Liver (tissue), 9 donors: ENCODE data around the gene CXCL17. TPM values are rescaled to one million over a fixed set of nuclear protein-coding genes. Genes with fewer than 3 reads are reported as not detected.

Source experiments
- DNase-seq: peaks from one replicate; pipeline ENCODE4 v3.0.0-alpha.2; 2017; ENCODE audit warnings: low spot score
- H3K27ac ChIP-seq, 2 donors: one replicate each; pipeline ENCODE4 v1.7.0; 2013; ENCODE audit warnings: inconsistent platforms in 2 of 2, low read length in 2 of 2, control low read depth in 1 of 2, low read depth in 1 of 2, mild to moderate bottlenecking in 1 of 2
- H3K27me3 ChIP-seq, 4 donors: one replicate each; pipeline versions ENCODE4 v1.6.1 to v1.7.0; 2013; ENCODE audit warnings: low read length in 3 of 4, inconsistent platforms in 1 of 4, mild to moderate bottlenecking in 1 of 4, moderate library complexity in 1 of 4; ENCODE audit not compliant: control insufficient read depth in 4 of 4, insufficient read depth in 4 of 4
- H3K36me3 ChIP-seq, 4 donors: one replicate each; pipeline versions ENCODE4 v1.6.1 to v1.7.0; 2013; ENCODE audit warnings: low read length in 3 of 4, mild to moderate bottlenecking in 3 of 4, low read depth in 1 of 4, moderate library complexity in 1 of 4; ENCODE audit not compliant: control insufficient read depth in 4 of 4, insufficient read depth in 3 of 4
- H3K4me1 ChIP-seq, 4 donors: one replicate each; pipeline versions ENCODE4 v1.6.1 to v1.7.0; 2013; ENCODE audit warnings: low read length in 3 of 4, mild to moderate bottlenecking in 3 of 4, moderate library complexity in 1 of 4; ENCODE audit not compliant: control insufficient read depth in 4 of 4, insufficient read depth in 4 of 4
- H3K4me3 ChIP-seq, 3 donors: one replicate each; pipeline versions ENCODE4 v1.6.1 to v1.7.0; 2013; ENCODE audit warnings: low read length in 3 of 3, control low read depth in 1 of 3, low read depth in 1 of 3, mild to moderate bottlenecking in 1 of 3
- H3K9ac ChIP-seq, 2 donors: one replicate each; pipeline ENCODE4 v1.7.0; 2013; ENCODE audit warnings: low read length in 2 of 2, mild to moderate bottlenecking in 2 of 2, moderate library complexity in 2 of 2, control low read depth in 1 of 2, low read depth in 1 of 2
- H3K9me3 ChIP-seq, 4 donors: one replicate each; pipeline versions ENCODE4 v1.6.1 to v1.7.0; 2013; ENCODE audit warnings: low read length in 3 of 4; ENCODE audit not compliant: control insufficient read depth in 4 of 4
- EGR1 ChIP-seq, 2 donors: IDR thresholded peaks; 2 replicates each; pipeline ENCODE4 v1.6.1; 2016 to 2018; ENCODE audit warnings: antibody characterized with exemption in 2 of 2, low read depth in 2 of 2
- FOXA1 ChIP-seq: IDR thresholded peaks from 2 replicates; pipeline ENCODE4 v1.6.1; 2016; ENCODE audit warnings: antibody characterized with exemption
- FOXA2 ChIP-seq: IDR thresholded peaks from 2 replicates; pipeline ENCODE4 v1.6.1; 2016; ENCODE audit warnings: antibody characterized with exemption
- GABPA ChIP-seq, 2 donors: IDR thresholded peaks in 1 of 2; conservative IDR thresholded peaks in 1 of 2; 2 replicates each; pipeline ENCODE4 v1.6.1; 2016; ENCODE audit warnings: antibody characterized with exemption in 2 of 2, mild to moderate bottlenecking in 1 of 2, moderate library complexity in 1 of 2
- HNF4A ChIP-seq, 2 donors: conservative IDR thresholded peaks; 2 replicates each; pipeline ENCODE4 v1.6.1; 2016; ENCODE audit warnings: antibody characterized with exemption in 2 of 2, mild to moderate bottlenecking in 2 of 2
- HNF4G ChIP-seq: IDR thresholded peaks from 2 replicates; pipeline ENCODE4 v1.6.1; 2016; ENCODE audit warnings: antibody characterized with exemption
- JUND ChIP-seq, 2 donors: IDR thresholded peaks; 2 replicates each; pipeline ENCODE4 v1.6.1; 2016; ENCODE audit warnings: antibody characterized with exemption in 2 of 2
- NR2F2 ChIP-seq: IDR thresholded peaks from 2 replicates; pipeline ENCODE4 v1.6.1; 2016; ENCODE audit warnings: antibody characterized with exemption
- RAD21 ChIP-seq, 2 donors: IDR thresholded peaks; 2 replicates each; pipeline ENCODE4 v1.6.1; 2016; ENCODE audit warnings: antibody characterized with exemption in 2 of 2, mild to moderate bottlenecking in 2 of 2
- RXRA ChIP-seq, 2 donors: IDR thresholded peaks; 2 replicates each; pipeline ENCODE4 v1.6.1; 2017 to 2018; ENCODE audit warnings: antibody characterized with exemption in 2 of 2, mild to moderate bottlenecking in 1 of 2
- SP1 ChIP-seq: IDR thresholded peaks from 2 replicates; pipeline ENCODE4 v1.6.1; 2018; ENCODE audit warnings: antibody characterized with exemption, mild to moderate bottlenecking
- TAF1 ChIP-seq: conservative IDR thresholded peaks from 2 replicates; pipeline ENCODE4 v1.6.1; 2016; ENCODE audit warnings: antibody characterized with exemption, mild to moderate bottlenecking
- YY1 ChIP-seq: IDR thresholded peaks from 2 replicates; pipeline ENCODE4 v1.6.1; 2016; ENCODE audit warnings: antibody characterized with exemption, mild to moderate bottlenecking
- WGBS: extraction: QIAGEN DNeasy Blood & Tissue Kit; methylation state at CpG from one replicate; pipeline ENCODE4 v1.1.7; 2013; 5-methylcytosine and 5-hydroxymethylcytosine counted together
- polyA plus RNA-seq, 2 donors: library from polyadenylated mRNA; stranded (reverse) in 1 of 2; unstranded in 1 of 2; fragments of 200-250 nt in 1 of 2; fragments of >200 nt in 1 of 2; fragmentation: Nextera tagmentation in 1 of 2; extraction: Ambion mirVana in 1 of 2; gene quantifications; one replicate each; pipeline versions ENCODE4 v1.2.1 to v1.2.3, GENCODE V29; 2013 to 2015
- total RNA-seq, 2 donors: library from RNA; depleted of rRNA; stranded (reverse); fragments of >200 nt; gene quantifications; one replicate each; pipeline ENCODE4 v1.2.3, GENCODE V29; 2014
- TF ChIP-seq, protein P1 (sequence below): IDR thresholded peaks from 2 replicates; pipeline ENCODE4 v1.6.1; 2016; ENCODE audit warnings: antibody characterized with exemption
- TF ChIP-seq, protein P2 (sequence below): IDR thresholded peaks from 2 replicates; pipeline ENCODE4 v1.6.1; 2016; ENCODE audit warnings: antibody characterized with exemption, mild to moderate bottlenecking
- TF ChIP-seq, protein P3 (sequence below): fragments of 150-350 bp; IDR thresholded peaks from 2 replicates; pipeline ENCODE4 v1.5.1; 2017; ENCODE audit warnings: improper control_type of control experiment, low read depth, low read length; ENCODE audit not compliant: missing input control
- TF ChIP-seq, protein P4 (sequence below): IDR thresholded peaks from 2 replicates; pipeline ENCODE4 v1.6.1; 2016; ENCODE audit warnings: antibody characterized with exemption
- TF ChIP-seq, protein P5 (sequence below): IDR thresholded peaks from 2 replicates; pipeline ENCODE4 v1.6.1; 2016; ENCODE audit warnings: antibody characterized with exemption
- donor health status: healthy.
- donor health status: healthy.
- donor health status: healthy.
- donor health status: healthy.
- donor health status: healthy.

Gene CXCL17
- total and polyA plus RNA-seq, 4 donors = 0.10 to 0.93 TPM; not detected in 2

DNA sequence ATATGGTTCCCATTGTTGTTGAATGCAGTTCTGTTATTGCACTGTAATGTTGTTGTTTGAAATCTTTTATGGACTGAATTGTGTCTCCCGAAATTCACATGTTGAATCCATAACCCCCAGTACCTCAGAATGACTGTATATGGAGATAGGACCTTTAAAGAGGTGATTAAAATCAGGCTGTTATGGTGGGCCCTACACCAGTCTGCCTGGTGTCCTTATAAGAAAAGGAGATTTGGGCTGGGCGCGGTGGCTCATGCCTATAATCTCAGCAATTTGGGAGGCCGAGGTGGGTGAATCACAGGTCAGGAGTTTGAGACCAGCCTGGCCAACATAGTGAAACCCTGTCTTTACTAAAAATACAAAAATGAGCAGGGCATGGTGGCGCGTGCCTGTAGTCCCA, 7.4 kb downstream of the CXCL17 start (continued):
- no peak for TF ChIP-seq RAD21 (IDR thresholded peaks at IDR 0.05)

DNA sequence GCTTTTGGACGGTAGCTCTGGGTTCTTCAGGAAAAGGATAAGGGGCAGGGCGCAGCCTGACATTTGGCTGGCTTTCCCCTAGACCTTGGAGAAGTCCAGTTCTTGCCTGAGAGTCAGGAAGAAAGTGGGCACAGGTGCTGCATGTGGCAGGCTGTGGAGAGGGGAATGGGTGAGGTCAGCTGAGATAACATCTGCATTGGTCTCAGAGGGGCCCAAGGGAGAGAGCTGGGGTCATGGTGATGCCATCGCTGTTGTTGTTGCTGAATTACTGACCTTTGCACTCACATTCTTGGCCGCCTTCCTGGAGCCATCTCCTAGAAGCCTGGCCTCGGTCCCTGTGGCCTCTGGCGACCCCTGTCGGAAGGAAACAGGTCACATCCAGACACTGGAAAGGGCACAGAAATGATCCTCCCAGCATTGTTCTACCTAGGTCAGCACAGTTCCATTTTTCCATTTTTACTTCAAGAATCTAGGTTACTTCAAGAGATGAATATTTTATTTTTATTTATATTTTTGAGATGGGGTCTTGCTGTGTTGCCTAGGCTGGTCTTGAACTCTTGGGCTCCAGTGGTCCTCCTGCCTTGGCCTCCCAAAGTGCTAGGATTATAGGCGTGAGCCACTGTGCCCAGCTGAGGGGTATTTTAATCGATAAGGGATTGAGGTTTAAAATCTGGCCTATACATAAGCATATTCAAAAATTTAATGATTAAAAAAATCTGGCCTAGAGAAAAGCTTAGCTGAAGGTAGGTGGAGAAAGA, 9.1 kb downstream of the CXCL17 start:
- no peak overlapping the region for H3K9ac ChIP-seq
- no peaks in the 10 kb centered on the region for H3K27me3 ChIP-seq
- DNase-seq = peak; percentile 83
- no peaks in the 10 kb centered on the region for H3K9me3 ChIP-seq
- 29% methylated on average over 9 of the region's 9 CpGs for WGBS
- no peak overlapping the region for H3K4me3 ChIP-seq
- H3K36me3 ChIP-seq = no peaks in the 10 kb centered on the region
- H3K4me1 ChIP-seq = peaks cover 2 to 7% (median 5%) of the 10 kb centered on the region in 4 donors
- TF ChIP-seq TAF1 (no peak), SP1 (peak; percentile 88), YY1 (peak; percentile 47), HNF4G (peak; percentile 90), JUND (IDR thresholded peaks at IDR 0.05) (peak in 1 of 2 donors; percentile 87), NR2F2 (peak; percentile 99), GABPA (IDR thresholded peaks at IDR 0.05 in 1 of 2, conservative IDR thresholded peaks at IDR 0.05 in 1 of 2) (peak in 1 of 2 donors; percentile 20), HNF4A (conservative IDR thresholded peaks at IDR 0.05) (peak; percentile 87 to 92), FOXA2 (no peak), FOXA1 (no peak), EGR1 (IDR thresholded peaks at IDR 0.05; ENCODE audit: low read depth in 2 of 2) (no peak), RAD21 (IDR thresholded peaks at IDR 0.05) (peak; percentile 90 to 94), RXRA (IDR thresholded peaks at IDR 0.05) (peak; percentile 88 to 96)
- TF ChIP-seq, protein P1, sequence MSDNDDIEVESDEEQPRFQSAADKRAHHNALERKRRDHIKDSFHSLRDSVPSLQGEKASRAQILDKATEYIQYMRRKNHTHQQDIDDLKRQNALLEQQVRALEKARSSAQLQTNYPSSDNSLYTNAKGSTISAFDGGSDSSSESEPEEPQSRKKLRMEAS = peak; percentile 65
- TF ChIP-seq, protein P2, sequence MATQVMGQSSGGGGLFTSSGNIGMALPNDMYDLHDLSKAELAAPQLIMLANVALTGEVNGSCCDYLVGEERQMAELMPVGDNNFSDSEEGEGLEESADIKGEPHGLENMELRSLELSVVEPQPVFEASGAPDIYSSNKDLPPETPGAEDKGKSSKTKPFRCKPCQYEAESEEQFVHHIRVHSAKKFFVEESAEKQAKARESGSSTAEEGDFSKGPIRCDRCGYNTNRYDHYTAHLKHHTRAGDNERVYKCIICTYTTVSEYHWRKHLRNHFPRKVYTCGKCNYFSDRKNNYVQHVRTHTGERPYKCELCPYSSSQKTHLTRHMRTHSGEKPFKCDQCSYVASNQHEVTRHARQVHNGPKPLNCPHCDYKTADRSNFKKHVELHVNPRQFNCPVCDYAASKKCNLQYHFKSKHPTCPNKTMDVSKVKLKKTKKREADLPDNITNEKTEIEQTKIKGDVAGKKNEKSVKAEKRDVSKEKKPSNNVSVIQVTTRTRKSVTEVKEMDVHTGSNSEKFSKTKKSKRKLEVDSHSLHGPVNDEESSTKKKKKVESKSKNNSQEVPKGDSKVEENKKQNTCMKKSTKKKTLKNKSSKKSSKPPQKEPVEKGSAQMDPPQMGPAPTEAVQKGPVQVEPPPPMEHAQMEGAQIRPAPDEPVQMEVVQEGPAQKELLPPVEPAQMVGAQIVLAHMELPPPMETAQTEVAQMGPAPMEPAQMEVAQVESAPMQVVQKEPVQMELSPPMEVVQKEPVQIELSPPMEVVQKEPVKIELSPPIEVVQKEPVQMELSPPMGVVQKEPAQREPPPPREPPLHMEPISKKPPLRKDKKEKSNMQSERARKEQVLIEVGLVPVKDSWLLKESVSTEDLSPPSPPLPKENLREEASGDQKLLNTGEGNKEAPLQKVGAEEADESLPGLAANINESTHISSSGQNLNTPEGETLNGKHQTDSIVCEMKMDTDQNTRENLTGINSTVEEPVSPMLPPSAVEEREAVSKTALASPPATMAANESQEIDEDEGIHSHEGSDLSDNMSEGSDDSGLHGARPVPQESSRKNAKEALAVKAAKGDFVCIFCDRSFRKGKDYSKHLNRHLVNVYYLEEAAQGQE = peak; percentile 20
- TF ChIP-seq, protein P3, sequence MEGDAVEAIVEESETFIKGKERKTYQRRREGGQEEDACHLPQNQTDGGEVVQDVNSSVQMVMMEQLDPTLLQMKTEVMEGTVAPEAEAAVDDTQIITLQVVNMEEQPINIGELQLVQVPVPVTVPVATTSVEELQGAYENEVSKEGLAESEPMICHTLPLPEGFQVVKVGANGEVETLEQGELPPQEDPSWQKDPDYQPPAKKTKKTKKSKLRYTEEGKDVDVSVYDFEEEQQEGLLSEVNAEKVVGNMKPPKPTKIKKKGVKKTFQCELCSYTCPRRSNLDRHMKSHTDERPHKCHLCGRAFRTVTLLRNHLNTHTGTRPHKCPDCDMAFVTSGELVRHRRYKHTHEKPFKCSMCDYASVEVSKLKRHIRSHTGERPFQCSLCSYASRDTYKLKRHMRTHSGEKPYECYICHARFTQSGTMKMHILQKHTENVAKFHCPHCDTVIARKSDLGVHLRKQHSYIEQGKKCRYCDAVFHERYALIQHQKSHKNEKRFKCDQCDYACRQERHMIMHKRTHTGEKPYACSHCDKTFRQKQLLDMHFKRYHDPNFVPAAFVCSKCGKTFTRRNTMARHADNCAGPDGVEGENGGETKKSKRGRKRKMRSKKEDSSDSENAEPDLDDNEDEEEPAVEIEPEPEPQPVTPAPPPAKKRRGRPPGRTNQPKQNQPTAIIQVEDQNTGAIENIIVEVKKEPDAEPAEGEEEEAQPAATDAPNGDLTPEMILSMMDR = peak; percentile 89
- TF ChIP-seq, protein P4, sequence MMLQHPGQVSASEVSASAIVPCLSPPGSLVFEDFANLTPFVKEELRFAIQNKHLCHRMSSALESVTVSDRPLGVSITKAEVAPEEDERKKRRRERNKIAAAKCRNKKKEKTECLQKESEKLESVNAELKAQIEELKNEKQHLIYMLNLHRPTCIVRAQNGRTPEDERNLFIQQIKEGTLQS = peak; percentile 92
- TF ChIP-seq, protein P5, sequence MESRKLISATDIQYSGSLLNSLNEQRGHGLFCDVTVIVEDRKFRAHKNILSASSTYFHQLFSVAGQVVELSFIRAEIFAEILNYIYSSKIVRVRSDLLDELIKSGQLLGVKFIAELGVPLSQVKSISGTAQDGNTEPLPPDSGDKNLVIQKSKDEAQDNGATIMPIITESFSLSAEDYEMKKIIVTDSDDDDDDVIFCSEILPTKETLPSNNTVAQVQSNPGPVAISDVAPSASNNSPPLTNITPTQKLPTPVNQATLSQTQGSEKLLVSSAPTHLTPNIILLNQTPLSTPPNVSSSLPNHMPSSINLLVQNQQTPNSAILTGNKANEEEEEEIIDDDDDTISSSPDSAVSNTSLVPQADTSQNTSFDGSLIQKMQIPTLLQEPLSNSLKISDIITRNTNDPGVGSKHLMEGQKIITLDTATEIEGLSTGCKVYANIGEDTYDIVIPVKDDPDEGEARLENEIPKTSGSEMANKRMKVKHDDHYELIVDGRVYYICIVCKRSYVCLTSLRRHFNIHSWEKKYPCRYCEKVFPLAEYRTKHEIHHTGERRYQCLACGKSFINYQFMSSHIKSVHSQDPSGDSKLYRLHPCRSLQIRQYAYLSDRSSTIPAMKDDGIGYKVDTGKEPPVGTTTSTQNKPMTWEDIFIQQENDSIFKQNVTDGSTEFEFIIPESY = peak; percentile 32
- H3K27ac ChIP-seq = peak overlapping the region; percentile 15 to 59
